HEK293 (cell line): ENCODE data around the gene KIAA1671.

ENCODE experiments used
- CTCF ChIP-seq: fragments of 450-650 bp; formaldehyde crosslinking; IDR thresholded peaks from 2 replicates; pipeline ENCODE4 v1.5.1; 2016; ENCODE audit warnings: missing biosample characterization, missing genetic modification characterization
- PRDM10 ChIP-seq: fragments of 450-650 bp; formaldehyde crosslinking; IDR thresholded peaks from 2 replicates; pipeline ENCODE4 v1.5.1; 2016; ENCODE audit warnings: missing biosample characterization, missing genetic modification characterization
- RBAK ChIP-seq: fragments of 450-650 bp; formaldehyde crosslinking; IDR thresholded peaks from 2 replicates; pipeline ENCODE4 v1.5.1; 2016; ENCODE audit warnings: missing biosample characterization, missing genetic modification characterization
- ZBTB49 ChIP-seq: fragments of 450-650 bp; formaldehyde crosslinking; IDR thresholded peaks from 2 replicates; pipeline ENCODE4 v1.5.1; 2016; ENCODE audit warnings: missing biosample characterization, missing genetic modification characterization, low read depth
- ZNF785 ChIP-seq: fragments of 450-650 bp; formaldehyde crosslinking; IDR thresholded peaks from 2 replicates; pipeline ENCODE4 v1.5.1; 2016; ENCODE audit warnings: missing biosample characterization, missing genetic modification characterization
- ZNF792 ChIP-seq: fragments of 450-650 bp; formaldehyde crosslinking; IDR thresholded peaks from 2 replicates; pipeline ENCODE4 v1.5.1; 2016; ENCODE audit warnings: missing biosample characterization, missing genetic modification characterization

GRCh38 chr22:25120093-25120561, 167.6 kb downstream of the KIAA1671 start:
- TF ChIP-seq RBAK (tag by site-specific recombination) (no peak), PRDM10 (tag by site-specific recombination) (peak; percentile 80), ZBTB49 (tag by site-specific recombination) (no peak), ZNF792 (tag by site-specific recombination) (no peak), ZNF785 (tag by site-specific recombination) (no peak), CTCF (no peak)
